IMR-90 (cell line): ENCODE results near the gene HAUS7. TPM values are rescaled to one million over a fixed set of nuclear protein-coding genes. Genes with fewer than 3 reads are reported as not detected.

Source experiments
- ATAC-seq: fragments of 200-7000 bp; cut with Tn5 transposase; 2 replicates; pipeline ENCODE4 v1.9.1; 2020; ENCODE audit warnings: low read depth, mild to moderate bottlenecking, moderate library complexity
- BruUV-seq: library from RNA; stranded (reverse); fragments of 400-500 nt; replicated peaks from 2 replicates; lab custom pipeline; 2021; lab: Mats Ljungman, UMichigan
- CTCF ChIA-PET: fragments of 300-600 bp; formaldehyde crosslinking; extraction: SDS; loops from one replicate; lab custom pipeline; 2021; ENCODE audit warnings: antibody characterized with exemption; lab: Yijun Ruan, JAX
- POLR2A ChIA-PET: fragments of 300-600 bp; sonication (Branson Sonifier 250); formaldehyde crosslinking; loops from one replicate; lab custom pipeline; 2022; ENCODE audit warnings: antibody characterized with exemption; ENCODE audit not compliant: unreplicated experiment; lab: Charles Lee
- DNase-seq: peaks from one replicate; pipeline ENCODE4 v3.0.0; 2013
- H2AFZ ChIP-seq: replicated peaks from 2 replicates; pipeline ENCODE3; 2013; ENCODE audit warnings: low read length, mild to moderate bottlenecking; ENCODE audit not compliant: poor library complexity
- H2AK5ac ChIP-seq: 2 replicates; pipeline ENCODE4 v1.6.1; 2013; ENCODE audit warnings: low read depth, low read length, inconsistent platforms
- H2AK9ac ChIP-seq: replicated peaks from 2 replicates; pipeline ENCODE3; 2013; ENCODE audit warnings: mild to moderate bottlenecking, low read depth, low read length, moderate library complexity; ENCODE audit not compliant: poor library complexity
- H2BK120ac ChIP-seq: 2 replicates; pipeline ENCODE4 v1.6.1; 2013; ENCODE audit warnings: low read depth, low read length, inconsistent platforms
- H2BK15ac ChIP-seq: 3 replicates; pipeline ENCODE4 v1.6.1; 2013; ENCODE audit warnings: low read depth, low read length, inconsistent platforms
- H2BK20ac ChIP-seq: 2 replicates; pipeline ENCODE4 v1.6.1; 2013; ENCODE audit warnings: low read depth, mild to moderate bottlenecking, inconsistent platforms, low read length, moderate library complexity
- H2BK5ac ChIP-seq: 2 replicates; pipeline ENCODE4 v1.6.1; 2013; ENCODE audit warnings: mild to moderate bottlenecking, low read depth, low read length, inconsistent platforms; ENCODE audit not compliant: poor library complexity, severe bottlenecking
- H3K14ac ChIP-seq: replicated peaks from 2 replicates; pipeline ENCODE4 v1.6.1; 2013; ENCODE audit warnings: low read depth, low read length, inconsistent platforms
- H3K18ac ChIP-seq: 2 replicates; pipeline ENCODE4 v1.6.1; 2013; ENCODE audit warnings: low read depth, low read length, control low read depth
- H3K23ac ChIP-seq: 2 replicates; pipeline ENCODE4 v1.6.1; 2013; ENCODE audit warnings: low read depth, low read length, inconsistent platforms
- H3K27ac ChIP-seq: 2 replicates; pipeline ENCODE4 v1.5.1; 2013; ENCODE audit warnings: mild to moderate bottlenecking, control low read depth, low read length; ENCODE audit not compliant: insufficient read depth
- H3K27me3 ChIP-seq: 2 replicates; pipeline ENCODE4 v1.6.1; 2013; ENCODE audit warnings: low read length; ENCODE audit not compliant: control insufficient read depth, insufficient read depth
- H3K36me3 ChIP-seq: 2 replicates; pipeline ENCODE4 v1.6.1; 2013; ENCODE audit warnings: low read length, mixed read lengths; ENCODE audit not compliant: control insufficient read depth, insufficient read depth
- H3K4ac ChIP-seq: 2 replicates; pipeline ENCODE4 v1.6.1; 2013; ENCODE audit warnings: low read depth, low read length, inconsistent platforms
- H3K4me1 ChIP-seq: 2 replicates; pipeline ENCODE4 v1.6.1; 2013; ENCODE audit warnings: low read length, mixed read lengths; ENCODE audit not compliant: control insufficient read depth, insufficient read depth
- H3K4me2 ChIP-seq: 2 replicates; pipeline ENCODE4 v1.6.1; 2013; ENCODE audit warnings: low read depth, mild to moderate bottlenecking, control low read depth, low read length, moderate library complexity
- H3K4me3 ChIP-seq: 2 replicates; pipeline ENCODE4 v1.5.1; 2013; ENCODE audit warnings: low read depth, mild to moderate bottlenecking, control low read depth, low read length, moderate library complexity; ENCODE audit not compliant: insufficient read depth
- H3K56ac ChIP-seq: 2 replicates; pipeline ENCODE4 v1.6.1; 2013; ENCODE audit warnings: low read length, inconsistent platforms; ENCODE audit not compliant: insufficient read depth; ENCODE audit errors: extremely low read depth
- H3K79me1 ChIP-seq, 2 experiments: 2 replicates each; pipeline ENCODE4 v1.6.1; 2013; ENCODE audit warnings: low read length in 2 of 2, inconsistent platforms in 1 of 2, low read depth in 1 of 2
- H3K9ac ChIP-seq: 2 replicates; pipeline ENCODE4 v1.6.1; 2013; ENCODE audit warnings: low read depth, low read length, control low read depth
- H3K9me1 ChIP-seq: 2 replicates; pipeline ENCODE4 v1.6.1; 2013; ENCODE audit warnings: low read length, inconsistent platforms; ENCODE audit not compliant: insufficient read depth
- H3K9me3 ChIP-seq: 2 replicates; pipeline ENCODE4 v1.6.1; 2013; ENCODE audit warnings: low read length; ENCODE audit not compliant: control insufficient read depth, insufficient read depth
- H4K20me1 ChIP-seq: 2 replicates; pipeline ENCODE4 v1.6.1; 2013; ENCODE audit warnings: low read length, inconsistent platforms; ENCODE audit not compliant: insufficient read depth
- H4K5ac ChIP-seq: 2 replicates; pipeline ENCODE4 v1.6.1; 2013; ENCODE audit warnings: mild to moderate bottlenecking, low read depth, low read length, control low read depth
- H4K8ac ChIP-seq, 2 experiments: 2 replicates each; pipeline ENCODE4 v1.6.1; 2013; ENCODE audit warnings: low read depth in 2 of 2, low read length in 2 of 2, control low read depth in 1 of 2, inconsistent platforms in 1 of 2
- H4K91ac ChIP-seq: 2 replicates; pipeline ENCODE4 v1.6.1; 2013; ENCODE audit warnings: low read depth, low read length, inconsistent platforms; ENCODE audit not compliant: insufficient read depth
- BHLHE40 ChIP-seq: fragments of 150-350 bp; IDR thresholded peaks from 2 replicates; pipeline ENCODE4 v1.6.1; 2016; ENCODE audit warnings: mild to moderate bottlenecking, low read depth, low read length
- CEBPB ChIP-seq: IDR thresholded peaks from 2 replicates; pipeline ENCODE4 v1.6.1; 2012; ENCODE audit warnings: low read depth, low read length, improper control_type of control experiment
- CHD1 ChIP-seq: IDR thresholded peaks from 2 replicates; pipeline ENCODE4 v1.6.1; 2012; ENCODE audit warnings: low read depth, low read length, improper control_type of control experiment
- ELK1 ChIP-seq: fragments of 150-350 bp; IDR thresholded peaks from 2 replicates; pipeline ENCODE4 v1.6.1; 2016; ENCODE audit warnings: low read depth, mild to moderate bottlenecking, low read length, moderate library complexity, borderline replicate concordance
- FOS ChIP-seq: fragments of 150-350 bp; IDR thresholded peaks from 2 replicates; pipeline ENCODE4 v1.6.1; 2016; ENCODE audit warnings: low read depth, low read length
- MAFK ChIP-seq: IDR thresholded peaks from 2 replicates; pipeline ENCODE4 v1.6.1; 2012; ENCODE audit warnings: low read depth, low read length, improper control_type of control experiment
- MAZ ChIP-seq: IDR thresholded peaks from 2 replicates; pipeline ENCODE4 v1.6.1; 2012; ENCODE audit warnings: low read depth, mild to moderate bottlenecking, low read length, improper control_type of control experiment, moderate library complexity, borderline replicate concordance
- MXI1 ChIP-seq: IDR thresholded peaks from 2 replicates; pipeline ENCODE4 v1.6.1; 2012; ENCODE audit warnings: low read depth, mild to moderate bottlenecking, low read length, moderate library complexity, borderline replicate concordance
- NFE2L2 ChIP-seq: fragments of 150-350 bp; IDR thresholded peaks from 2 replicates; pipeline ENCODE4 v1.6.1; 2016; ENCODE audit warnings: low read depth, mild to moderate bottlenecking, low read length
- POLR2A ChIP-seq: IDR thresholded peaks from 2 replicates; pipeline ENCODE4 v1.6.1; 2012; ENCODE audit warnings: mild to moderate bottlenecking, low read depth, low read length
- RAD21 ChIP-seq: IDR thresholded peaks from 2 replicates; pipeline ENCODE4 v1.6.1; 2012; ENCODE audit warnings: low read length, improper control_type of control experiment
- RCOR1 ChIP-seq: IDR thresholded peaks from 2 replicates; pipeline ENCODE4 v1.6.1; 2012; ENCODE audit warnings: mild to moderate bottlenecking, low read length, improper control_type of control experiment; ENCODE audit not compliant: insufficient replicate concordance
- RFX5 ChIP-seq: IDR thresholded peaks from 2 replicates; pipeline ENCODE4 v1.8.0; 2012; ENCODE audit warnings: low read depth, mild to moderate bottlenecking, low read length, moderate library complexity
- SMC3 ChIP-seq: fragments of 150-350 bp; IDR thresholded peaks from 2 replicates; pipeline ENCODE4 v1.6.1; 2016; ENCODE audit warnings: low read depth, mild to moderate bottlenecking, antibody characterized with exemption, low read length, moderate library complexity
- WGBS, 2 experiments: methylation state at CpG; one replicate each; pipeline versions ENCODE4 v1.1.5 to v1.1.7; 2013; ENCODE audit warnings: missing lambda C conversion rate in 2 of 2; ENCODE audit not compliant: insufficient read length in 1 of 2; ENCODE audit errors: extremely low coverage in 2 of 2; 5-methylcytosine and 5-hydroxymethylcytosine counted together
- dilution Hi-C: fragments of 300-500 bp; cut with HindIII; formaldehyde crosslinking; loops from one replicate; pipeline ENCODE4 v1.14.3; 2018; ENCODE audit warnings: low sequenced_read_pairs; ENCODE audit not compliant: unreplicated experiment
- in situ Hi-C: fragments of 300-500 bp; cut with MboI; formaldehyde crosslinking; loops from 3 replicates; pipeline ENCODE4 v1.14.3; 2019; ENCODE audit warnings: low sequenced_read_pairs, inconsistent platforms, mixed read lengths
- intact Hi-C: fragments of 100-400 bp; cut with micrococcal nuclease; formaldehyde crosslinking; loops from 2 replicates; pipeline ENCODE4 v1.10.0; 2022
- polyA plus RNA-seq, 3 experiments: library from polyadenylated mRNA; depleted of rRNA; stranded (reverse); fragments of >200 nt; gene quantifications; 2 replicates each; pipeline ENCODE4 v1.2.3, GENCODE V29; 2012; ENCODE audit warnings: low replicate concordance in 1 of 3
- total RNA-seq: library from RNA; depleted of rRNA; stranded (reverse); fragments of >200 nt; gene quantifications from 2 replicates; pipeline ENCODE4 v1.2.3, GENCODE V29; 2012
- TF ChIP-seq, protein P1 (sequence below): fragments of 150-350 bp; IDR thresholded peaks from 2 replicates; pipeline ENCODE4 v1.6.1; 2017; ENCODE audit warnings: mild to moderate bottlenecking, antibody characterized with exemption, low read length, low read depth
- TF ChIP-seq, protein P2 (sequence below): conservative IDR thresholded peaks from 2 replicates; pipeline ENCODE4 v1.5.1; 2012; ENCODE audit warnings: mild to moderate bottlenecking, low read depth, low read length, improper control_type of control experiment

The HAUS7 gene
- total and polyA plus RNA-seq, 2 of the 4 experiments (the other 2 are of a cell fraction): 10.8 to 25.9 TPM

DNA sequence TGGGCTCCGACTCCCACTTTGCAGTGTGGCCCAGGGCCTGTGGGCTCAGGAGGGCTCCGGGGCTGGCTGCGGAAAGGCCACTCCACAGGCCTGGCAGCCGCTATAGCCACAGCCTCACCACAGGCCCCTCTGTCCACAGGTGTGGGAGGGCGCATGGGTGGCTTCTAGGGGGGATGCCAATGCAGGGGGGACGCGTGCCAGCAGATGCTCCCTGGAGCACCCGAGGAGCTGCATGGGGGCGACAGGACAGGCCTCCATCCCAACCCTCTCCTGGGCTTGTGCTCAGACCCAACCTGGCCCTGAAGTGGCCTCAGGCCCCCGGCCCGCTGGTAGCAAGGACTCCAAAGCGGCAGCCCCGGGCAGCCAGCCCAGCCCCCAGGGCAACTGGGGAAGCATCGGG is 32.4 kb upstream of the HAUS7 start:
- dilution Hi-C loops: no loop called here

More for the DNA sequence above, 32.4 kb upstream of the HAUS7 start:
- H3K4me1 ChIP-seq: no peaks in the 10 kb centered on the region
- H3K56ac ChIP-seq: no peak overlapping the region
- H2BK5ac ChIP-seq: no peak overlapping the region
- no peaks in the 10 kb centered on the region; the same call in 1 of the 2 replicates for H3K9me3 ChIP-seq
- no peak overlapping the region for H3K9ac ChIP-seq
- H2BK120ac ChIP-seq: no peak overlapping the region
- no peak overlapping the region for H3K23ac ChIP-seq
- DNase-seq (no peak), ATAC-seq (no peak)
- H4K20me1 ChIP-seq: peaks cover 6% of the 10 kb centered on the region
- no peak overlapping the region for H4K8ac ChIP-seq
- no peak overlapping the region for H2AK5ac ChIP-seq
- WGBS, 2 experiments: 80% methylated on average over 2 of the region's 14 CpGs; no CpG with 5 or more reads in 1 of the 2 experiments
- BruUV-seq: no TSS peak
- no peak overlapping the region for H2AK9ac ChIP-seq
- POLR2A ChIA-PET: no interaction called here
- intact Hi-C loops: no loop called here
- no peaks in the 10 kb centered on the region for H3K9me1 ChIP-seq
- TF ChIP-seq BHLHE40: no peak
- TF ChIP-seq NFE2L2: no peak
- TF ChIP-seq SMC3: no peak
- TF ChIP-seq, protein P1, sequence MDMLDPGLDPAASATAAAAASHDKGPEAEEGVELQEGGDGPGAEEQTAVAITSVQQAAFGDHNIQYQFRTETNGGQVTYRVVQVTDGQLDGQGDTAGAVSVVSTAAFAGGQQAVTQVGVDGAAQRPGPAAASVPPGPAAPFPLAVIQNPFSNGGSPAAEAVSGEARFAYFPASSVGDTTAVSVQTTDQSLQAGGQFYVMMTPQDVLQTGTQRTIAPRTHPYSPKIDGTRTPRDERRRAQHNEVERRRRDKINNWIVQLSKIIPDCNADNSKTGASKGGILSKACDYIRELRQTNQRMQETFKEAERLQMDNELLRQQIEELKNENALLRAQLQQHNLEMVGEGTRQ: no peak
- no peak for TF ChIP-seq CEBPB
- no peak for TF ChIP-seq RCOR1
- TF ChIP-seq, protein P2, sequence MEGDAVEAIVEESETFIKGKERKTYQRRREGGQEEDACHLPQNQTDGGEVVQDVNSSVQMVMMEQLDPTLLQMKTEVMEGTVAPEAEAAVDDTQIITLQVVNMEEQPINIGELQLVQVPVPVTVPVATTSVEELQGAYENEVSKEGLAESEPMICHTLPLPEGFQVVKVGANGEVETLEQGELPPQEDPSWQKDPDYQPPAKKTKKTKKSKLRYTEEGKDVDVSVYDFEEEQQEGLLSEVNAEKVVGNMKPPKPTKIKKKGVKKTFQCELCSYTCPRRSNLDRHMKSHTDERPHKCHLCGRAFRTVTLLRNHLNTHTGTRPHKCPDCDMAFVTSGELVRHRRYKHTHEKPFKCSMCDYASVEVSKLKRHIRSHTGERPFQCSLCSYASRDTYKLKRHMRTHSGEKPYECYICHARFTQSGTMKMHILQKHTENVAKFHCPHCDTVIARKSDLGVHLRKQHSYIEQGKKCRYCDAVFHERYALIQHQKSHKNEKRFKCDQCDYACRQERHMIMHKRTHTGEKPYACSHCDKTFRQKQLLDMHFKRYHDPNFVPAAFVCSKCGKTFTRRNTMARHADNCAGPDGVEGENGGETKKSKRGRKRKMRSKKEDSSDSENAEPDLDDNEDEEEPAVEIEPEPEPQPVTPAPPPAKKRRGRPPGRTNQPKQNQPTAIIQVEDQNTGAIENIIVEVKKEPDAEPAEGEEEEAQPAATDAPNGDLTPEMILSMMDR: no peak
- no peak for TF ChIP-seq MAZ
- no peak for TF ChIP-seq FOS
- TF ChIP-seq POLR2A: no peak
- TF ChIP-seq MAFK: no peak
- TF ChIP-seq RFX5: no peak
- TF ChIP-seq ELK1: no peak
- TF ChIP-seq MXI1: no peak
- TF ChIP-seq RAD21: no peak
- no peak for TF ChIP-seq CHD1
- no peak overlapping the region for H2BK20ac ChIP-seq
- no peak overlapping the region for H3K4me2 ChIP-seq
- H3K4ac ChIP-seq: no peak overlapping the region
- H3K36me3 ChIP-seq: peaks cover 1% of the 10 kb centered on the region; the same call in 1 of the 2 replicates
- in situ Hi-C loops: no loop called here
- H4K91ac ChIP-seq: no peak overlapping the region
- no peak overlapping the region for H2BK15ac ChIP-seq
- CTCF ChIA-PET: no interaction called here
- no peak overlapping the region for H3K4me3 ChIP-seq
- H3K27ac ChIP-seq: no peak overlapping the region
- H3K79me1 ChIP-seq: peaks cover 6 to 8% of the 10 kb centered on the region in 2 experiments; a peak in 3 of 4 replicates
- no peak overlapping the region for H3K14ac ChIP-seq
- no peaks in the 10 kb centered on the region for H3K27me3 ChIP-seq
- no peak overlapping the region for H2AFZ ChIP-seq
- H4K5ac ChIP-seq: no peak overlapping the region
- no peak overlapping the region for H3K18ac ChIP-seq
